Measurements from ENCODE around the gene ZNF76.
A peak's percentile ranks its signal among the peaks of the same experiment; 100 is the strongest.

ZNF76 gene

GRCh38 chr6:35238843-35239289, 20.7 kb upstream of the ZNF76 start:
- no peak for DNase-seq

- no peak for DNase-seq
Observed at GRCh38 chr6:35239581-35239980, 20.0 kb upstream of the ZNF76 start.

- peak; percentile 47 to 65 (median 52) for DNase-seq
Observed at GRCh38 chr6:35240838-35241801, 18.4 kb upstream of the ZNF76 start.

GRCh38 chr6:35242486-35242885, 17.0 kb upstream of the ZNF76 start:
- no peak for DNase-seq

- DNase-seq: no peak
Observed at GRCh38 chr6:35242906-35243305, 16.6 kb upstream of the ZNF76 start.

GRCh38 chr6:35243386-35243958, 16.1 kb upstream of the ZNF76 start:
- DNase-seq: no peak

- DNase-seq: no peak
Observed at GRCh38 chr6:35244551-35244950, 15.0 kb upstream of the ZNF76 start.

GRCh38 chr6:35247642-35248231, 11.8 kb upstream of the ZNF76 start:
- DNase-seq: no peak

GRCh38 chr6:35248300-35248699, 11.2 kb upstream of the ZNF76 start:
- DNase-seq: no peak

- DNase-seq: no peak
Observed at GRCh38 chr6:35248965-35249364, 10.6 kb upstream of the ZNF76 start.

- DNase-seq: no peak
Observed at GRCh38 chr6:35251949-35252348, 7.6 kb upstream of the ZNF76 start.

- DNase-seq: no peak
Observed at GRCh38 chr6:35253249-35253648, 6.3 kb upstream of the ZNF76 start.

GRCh38 chr6:35258336-35258735, 1.2 kb upstream of the ZNF76 start:
- no peak for DNase-seq

GRCh38 chr6:35258858-35259193, 709 bp upstream of the ZNF76 start:
- peak in 1 of 4 experiments; percentile 20 for DNase-seq

- peak; percentile 39 to 50 (median 46) for DNase-seq
Observed at GRCh38 chr6:35259948-35260590, 534 bp downstream of the ZNF76 start.

- DNase-seq: no peak
Observed at GRCh38 chr6:35260591-35261570, 1.3 kb downstream of the ZNF76 start.

- DNase-seq: no peak
Observed at GRCh38 chr6:35262596-35262995, 3.1 kb downstream of the ZNF76 start.

- no peak for DNase-seq
Observed at GRCh38 chr6:35264550-35265274, 5.2 kb downstream of the ZNF76 start.

- no peak for DNase-seq
Observed at GRCh38 chr6:35265523-35265922, 6.0 kb downstream of the ZNF76 start.

- no peak for DNase-seq
Observed at GRCh38 chr6:35267446-35267845, 7.9 kb downstream of the ZNF76 start.

GRCh38 chr6:35267897-35268296, 8.4 kb downstream of the ZNF76 start:
- DNase-seq: no peak

Data from activated CD4-positive, CD25-positive, alpha-beta regulatory T cell (primary cell).